NK-92 (cell line): ENCODE measurements around the gene SEPTIN3.

Experiments
- DNase-seq: peaks from one replicate; lab custom pipeline; 2025; ENCODE audit not compliant: unreplicated experiment; lab: John Stamatoyannopoulos, UW

Gene SEPTIN3

DNA sequence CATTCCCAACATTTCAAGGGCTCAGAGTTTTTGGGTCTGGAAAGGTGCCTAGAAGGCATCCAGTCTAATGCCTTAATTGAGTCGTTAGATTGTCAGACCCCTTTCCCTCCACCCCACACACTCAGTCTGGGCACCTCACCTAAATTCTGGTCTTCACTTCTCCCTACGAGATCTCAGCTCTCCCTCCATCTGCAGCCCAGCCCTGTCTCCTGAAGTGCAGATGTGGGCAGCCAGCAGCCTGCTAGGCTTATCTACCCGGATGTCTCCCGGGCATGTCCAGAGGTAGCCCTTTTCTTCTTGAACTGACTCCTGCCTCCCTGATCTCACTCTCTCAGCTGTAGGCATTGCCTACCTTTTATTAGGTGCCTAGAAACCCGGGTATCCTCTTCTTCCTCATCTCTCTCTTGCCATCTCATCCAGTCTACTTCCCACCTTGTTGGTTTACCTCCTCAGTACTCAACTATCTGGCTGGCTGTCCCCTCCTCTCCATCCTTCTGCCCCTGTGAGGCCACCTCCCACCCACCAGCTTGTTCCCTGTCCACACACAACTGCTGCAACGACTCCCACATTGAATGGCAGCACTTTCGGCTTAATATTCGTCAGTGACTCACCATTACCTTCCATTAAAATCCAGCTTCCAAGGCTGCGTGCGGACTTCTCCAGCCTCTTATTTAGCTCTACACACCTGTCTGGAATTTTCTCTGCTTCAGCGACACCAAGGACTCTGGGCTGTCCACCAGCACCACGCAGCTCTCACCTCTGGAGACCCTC lies 6.2 kb downstream of the SEPTIN3 start:
- no peak for DNase-seq

DNA sequence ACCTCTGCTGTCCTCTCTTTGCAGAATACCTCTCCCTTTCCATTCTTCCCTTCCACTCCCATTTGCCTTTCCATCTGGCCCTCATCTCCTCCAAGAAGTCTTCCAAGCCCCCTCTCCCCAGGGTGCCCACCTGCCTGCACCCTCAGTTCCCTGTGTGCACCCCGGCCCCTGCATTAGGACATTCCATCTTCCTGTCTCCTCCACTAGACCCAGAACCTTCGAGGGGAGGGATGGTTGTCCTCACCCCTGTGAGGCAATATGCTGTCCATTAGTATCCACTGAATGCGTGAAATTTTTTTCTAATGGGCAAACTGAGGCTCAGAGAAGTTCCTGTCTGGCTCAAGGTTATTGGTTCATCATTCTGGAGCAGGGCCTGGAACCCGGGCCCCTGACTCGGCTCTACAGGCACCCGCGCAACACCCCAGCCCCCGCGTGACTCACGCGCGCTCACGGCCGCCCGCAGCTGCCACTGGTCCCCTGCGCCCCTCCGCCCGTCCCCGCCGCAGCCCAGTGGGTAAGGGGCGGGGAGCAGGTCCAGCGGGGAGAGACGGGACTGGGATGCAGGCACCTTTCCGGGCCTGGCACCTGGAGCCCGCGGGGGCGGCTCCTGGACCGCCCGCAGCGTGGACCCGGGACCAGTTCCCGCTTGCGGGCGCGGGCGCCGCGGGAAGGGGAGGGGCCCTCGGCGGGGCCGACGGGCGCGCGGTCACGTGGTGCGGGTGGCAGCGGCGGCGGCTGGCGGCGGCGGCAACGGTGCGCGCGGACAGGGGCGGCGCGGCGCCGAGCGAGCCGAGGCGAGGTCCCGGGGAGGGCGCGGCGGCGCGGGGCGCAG lies 7.0 kb downstream of the SEPTIN3 start:
- DNase-seq, result no peak

DNA sequence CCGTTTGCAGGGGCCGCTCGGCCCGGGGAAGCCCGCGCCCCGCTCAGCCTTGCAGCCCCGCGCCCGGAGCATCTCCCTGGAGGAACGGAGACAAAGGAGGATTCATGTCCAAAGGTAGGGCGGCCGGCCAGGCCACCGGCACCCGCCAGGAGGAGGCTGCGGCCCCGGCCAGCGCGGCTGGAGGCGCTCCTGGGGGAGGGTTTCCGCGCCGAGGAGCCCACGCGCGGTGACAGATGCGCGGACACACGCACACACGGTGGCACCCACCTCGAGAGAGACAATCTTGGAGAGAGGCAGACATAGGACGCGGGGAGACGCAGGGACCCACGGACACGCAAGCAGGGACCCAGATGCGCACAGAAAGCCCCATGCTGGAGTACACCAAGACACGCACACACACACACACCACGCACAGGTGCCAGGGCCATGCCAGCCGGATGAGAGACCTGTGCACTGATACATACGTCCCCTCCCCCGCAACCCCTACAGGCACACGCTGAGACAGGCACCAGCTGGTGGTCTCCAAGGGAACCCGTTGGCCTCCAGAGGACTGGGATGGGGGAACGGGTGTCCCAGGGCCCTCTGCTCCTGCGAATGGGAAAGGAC lies 7.8 kb downstream of the SEPTIN3 start:
- no peak for DNase-seq

DNA sequence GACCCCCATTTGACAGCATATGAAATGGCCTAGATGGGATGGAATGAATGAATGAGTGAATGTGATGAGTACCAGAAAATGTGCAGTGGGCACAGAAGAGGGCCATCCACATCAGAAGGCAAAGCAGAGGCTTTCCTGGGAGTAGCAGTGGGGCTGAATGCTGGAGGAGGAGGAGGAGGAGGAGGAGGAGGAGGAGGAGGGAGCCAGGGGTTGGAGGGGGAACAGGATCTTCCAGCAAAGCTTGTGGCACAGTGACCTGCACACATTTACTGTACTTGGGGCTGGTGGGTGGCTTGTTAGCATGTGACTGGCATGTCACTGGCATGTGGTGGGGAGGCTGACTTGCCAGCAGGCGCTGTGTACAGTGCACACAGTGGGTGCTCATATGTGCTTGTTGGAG lies 9.5 kb downstream of the SEPTIN3 start:
- DNase-seq, result no peak

DNA sequence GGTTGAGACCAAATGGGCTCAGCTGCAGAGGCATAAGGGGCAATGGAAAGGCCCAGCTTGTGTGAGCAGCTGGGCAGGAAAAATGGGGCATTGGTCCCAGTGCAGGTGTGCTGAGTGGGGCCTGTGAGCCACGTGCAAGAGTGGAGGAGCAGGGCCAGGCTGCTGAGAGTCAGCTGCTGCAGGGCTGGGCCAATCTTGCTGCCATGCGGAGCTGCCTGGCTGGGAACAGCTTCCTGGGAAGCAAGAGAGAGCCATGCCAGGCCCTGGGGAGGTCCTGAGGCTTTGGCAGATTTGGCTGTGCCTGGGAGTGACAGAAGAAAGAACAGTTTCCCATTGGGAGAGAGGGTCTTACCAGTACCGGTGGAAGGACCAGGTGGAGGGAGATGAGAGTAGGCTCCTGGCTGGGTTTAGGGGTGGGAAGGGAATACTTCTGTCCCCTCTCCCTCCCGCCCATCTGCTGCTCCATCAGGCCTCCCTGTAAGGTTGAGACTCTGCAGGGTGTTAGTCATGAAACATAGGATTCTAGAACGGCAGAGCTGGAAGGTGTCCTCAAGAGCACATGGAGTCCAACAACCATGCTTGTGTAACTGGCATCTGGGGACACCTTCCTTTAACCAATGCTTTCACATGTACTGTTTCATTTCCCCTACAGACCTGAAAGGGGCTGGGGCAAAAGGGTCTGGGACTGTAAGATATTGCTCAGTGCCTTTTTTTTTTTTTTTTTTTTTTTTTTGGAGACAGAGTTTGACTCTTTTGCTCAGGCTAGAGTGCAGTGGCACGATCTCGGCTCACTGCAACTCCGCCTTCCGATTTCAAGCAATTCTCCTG lies 10.4 kb downstream of the SEPTIN3 start:
- no peak for DNase-seq

DNA sequence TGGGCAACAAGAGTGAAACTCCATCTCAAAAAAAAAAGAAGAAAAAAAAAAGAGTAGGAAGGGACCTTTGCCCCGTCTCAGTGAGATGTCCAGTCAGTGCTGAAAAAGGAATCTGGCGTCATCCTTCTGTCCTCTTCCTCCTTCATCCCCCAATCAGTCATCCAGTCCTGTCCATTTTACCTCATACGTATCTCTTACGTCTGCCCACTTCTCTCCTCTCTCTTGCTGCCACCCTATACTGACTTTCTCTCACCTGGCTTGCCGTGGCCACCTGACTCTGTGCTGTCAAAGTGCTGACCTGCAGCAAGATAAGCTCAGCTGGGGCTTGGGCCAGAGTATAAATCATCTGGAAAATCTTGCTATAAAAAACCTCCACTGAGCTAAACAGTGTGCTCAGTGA lies 13.6 kb downstream of the SEPTIN3 start:
- no peak for DNase-seq

DNA sequence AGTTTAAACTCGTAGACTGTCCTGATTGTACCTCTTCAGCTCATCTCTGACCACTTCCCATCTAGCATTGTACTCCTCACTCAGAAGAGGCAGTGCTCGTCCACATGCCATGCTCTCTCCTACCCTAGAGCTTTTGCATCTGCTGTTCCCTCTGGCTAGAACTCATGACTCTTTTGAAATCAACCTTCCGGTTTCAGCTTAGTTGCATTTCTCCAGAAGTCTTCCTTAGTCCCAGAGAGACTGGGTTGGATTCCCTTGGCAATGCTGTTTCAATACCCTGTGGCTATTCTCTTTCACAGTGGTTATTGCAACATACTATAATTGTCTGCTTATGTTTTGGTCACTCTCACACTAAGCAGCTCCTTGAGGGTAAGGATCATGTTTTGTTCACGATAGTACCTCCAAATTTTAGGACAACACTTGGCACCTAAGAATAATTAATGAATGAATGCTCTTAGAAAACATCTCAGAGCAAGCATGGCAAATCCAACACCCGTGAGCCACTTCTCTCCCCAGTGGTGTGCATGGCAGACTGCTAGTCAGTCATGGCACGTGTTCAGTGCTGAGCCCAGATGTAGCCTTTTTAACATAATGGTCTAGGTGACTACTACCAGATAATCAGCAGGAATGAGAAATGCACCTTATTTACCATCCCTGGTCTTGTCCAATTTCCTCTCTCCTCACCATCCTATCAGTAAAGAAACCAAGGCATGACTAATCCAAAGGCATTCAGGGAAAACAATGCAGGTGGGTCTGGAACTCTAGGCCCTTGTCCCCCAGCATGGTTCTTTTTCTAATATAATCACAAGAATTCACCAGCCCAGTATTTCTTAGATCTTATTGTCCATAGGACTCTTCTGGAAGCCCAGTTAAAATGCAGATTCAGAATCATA lies 14.5 kb downstream of the SEPTIN3 start:
- DNase-seq, result no peak

DNA sequence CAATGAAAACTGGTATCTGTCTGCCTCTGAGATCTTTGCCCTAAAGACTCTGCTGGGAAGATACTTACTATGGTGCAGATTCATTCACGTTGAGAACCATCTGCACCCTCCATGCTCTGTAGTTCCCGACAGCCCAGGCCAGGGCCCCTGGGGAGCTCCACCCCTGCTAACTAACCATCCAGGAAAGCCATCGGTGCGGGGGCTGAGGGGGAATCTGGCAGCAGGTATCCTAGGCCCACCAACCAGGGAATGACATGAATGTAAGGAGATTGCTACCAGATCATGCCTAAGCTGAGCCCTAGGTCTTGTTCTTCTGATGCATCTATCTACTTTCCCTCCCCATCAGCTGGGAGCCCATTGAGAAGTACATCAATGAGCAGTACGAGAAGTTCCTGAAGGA lies 18.0 kb downstream of the SEPTIN3 start:
- no peak for DNase-seq

DNA sequence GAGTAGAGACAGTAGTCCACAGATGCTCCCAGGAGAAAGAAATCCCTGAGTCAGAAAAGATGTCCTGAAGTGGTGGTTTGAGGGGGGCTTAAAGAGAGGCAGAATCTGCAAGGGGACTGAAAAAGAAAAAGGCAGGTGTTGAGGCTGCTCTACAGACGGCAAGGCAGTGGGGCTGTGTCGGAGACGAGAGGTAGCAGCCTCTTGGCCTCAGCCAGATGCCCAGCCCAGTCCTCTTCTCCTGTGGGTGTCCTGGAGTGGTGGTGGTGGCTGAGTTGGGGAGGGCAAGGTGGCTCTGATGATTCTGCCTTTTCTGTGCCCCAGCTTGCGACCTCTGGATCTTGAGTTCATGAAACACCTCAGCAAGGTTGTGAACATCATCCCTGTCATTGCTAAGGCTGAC lies 20.0 kb downstream of the SEPTIN3 start:
- DNase-seq, result no peak

DNA sequence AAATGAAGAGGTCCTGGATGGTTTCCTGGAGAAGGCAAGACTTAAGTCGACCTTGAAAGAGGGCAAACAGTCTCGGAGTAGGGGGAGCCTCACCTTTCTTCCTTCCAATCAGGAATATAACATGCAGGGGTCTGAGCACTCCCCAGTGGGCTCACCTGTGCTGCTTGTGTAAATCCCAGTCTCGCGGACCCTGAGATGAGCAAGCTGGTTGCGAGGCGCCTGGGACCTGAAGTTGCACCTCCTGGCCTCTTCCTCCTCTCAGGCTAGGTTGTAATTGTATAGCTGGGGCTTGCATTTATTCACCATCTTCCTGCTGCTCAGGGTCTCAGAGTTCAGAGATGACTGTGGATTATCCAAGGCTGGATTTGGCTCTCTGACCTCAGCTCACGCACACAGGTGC lies 21.9 kb downstream of the SEPTIN3 start:
- no peak for DNase-seq

DNA sequence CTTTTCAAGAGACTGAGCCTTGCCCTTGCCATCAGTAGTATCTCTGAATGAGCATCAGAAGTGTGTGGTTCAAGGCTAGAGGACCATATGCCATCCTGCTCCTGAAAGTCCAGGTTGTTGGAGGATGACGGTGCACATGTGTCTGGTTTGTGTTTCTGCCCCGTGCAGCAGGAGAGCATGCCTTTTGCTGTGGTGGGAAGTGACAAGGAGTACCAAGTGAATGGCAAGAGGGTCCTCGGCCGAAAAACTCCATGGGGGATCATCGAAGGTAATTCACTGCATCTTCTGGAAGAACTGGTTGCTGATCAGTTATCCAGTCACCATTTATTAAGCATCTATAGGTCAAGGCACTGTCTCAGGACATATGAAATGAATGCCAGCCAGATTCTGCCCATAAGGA lies 23.3 kb downstream of the SEPTIN3 start:
- no peak for DNase-seq

DNA sequence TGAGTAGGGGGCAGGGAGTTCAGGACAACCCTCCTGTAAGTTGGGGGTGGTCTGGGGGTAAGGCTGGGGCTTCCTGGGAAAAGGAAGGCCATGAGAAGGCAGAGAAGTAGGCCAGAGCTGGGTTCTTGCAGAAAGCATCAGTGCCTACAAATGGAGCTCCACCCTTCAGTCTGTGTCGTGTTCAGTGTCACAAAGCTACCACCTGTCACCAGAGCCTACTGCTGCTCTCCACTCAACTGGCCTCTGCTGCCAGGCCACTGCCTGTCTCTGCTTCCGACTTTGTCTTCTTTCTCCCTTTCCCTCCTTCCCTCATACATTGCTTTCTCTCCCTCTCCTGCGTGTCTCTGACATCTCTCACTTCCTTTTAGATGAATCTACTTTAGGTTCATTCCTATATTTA lies 26.0 kb downstream of the SEPTIN3 start:
- DNase-seq, result no peak

DNA sequence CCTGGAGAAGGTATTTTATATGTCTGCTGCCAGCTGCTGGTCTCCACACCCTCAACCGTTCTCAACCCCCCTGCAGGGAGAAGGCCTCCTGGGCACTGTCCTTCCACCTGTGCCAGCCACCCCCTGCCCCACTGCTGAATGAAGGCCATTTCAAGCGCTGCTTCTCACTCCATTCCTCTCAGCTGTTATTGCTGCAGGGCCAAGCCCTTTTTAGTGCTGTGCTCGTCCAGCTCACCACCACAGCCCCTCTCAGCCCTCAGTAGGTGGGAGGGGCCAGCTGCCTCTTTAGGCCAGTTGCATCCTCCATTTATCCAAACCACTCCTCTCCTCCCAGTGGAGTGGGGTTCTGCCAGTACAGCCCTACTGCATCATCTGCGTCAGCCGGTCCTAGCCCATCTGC lies 27.6 kb downstream of the SEPTIN3 start:
- no peak for DNase-seq

DNA sequence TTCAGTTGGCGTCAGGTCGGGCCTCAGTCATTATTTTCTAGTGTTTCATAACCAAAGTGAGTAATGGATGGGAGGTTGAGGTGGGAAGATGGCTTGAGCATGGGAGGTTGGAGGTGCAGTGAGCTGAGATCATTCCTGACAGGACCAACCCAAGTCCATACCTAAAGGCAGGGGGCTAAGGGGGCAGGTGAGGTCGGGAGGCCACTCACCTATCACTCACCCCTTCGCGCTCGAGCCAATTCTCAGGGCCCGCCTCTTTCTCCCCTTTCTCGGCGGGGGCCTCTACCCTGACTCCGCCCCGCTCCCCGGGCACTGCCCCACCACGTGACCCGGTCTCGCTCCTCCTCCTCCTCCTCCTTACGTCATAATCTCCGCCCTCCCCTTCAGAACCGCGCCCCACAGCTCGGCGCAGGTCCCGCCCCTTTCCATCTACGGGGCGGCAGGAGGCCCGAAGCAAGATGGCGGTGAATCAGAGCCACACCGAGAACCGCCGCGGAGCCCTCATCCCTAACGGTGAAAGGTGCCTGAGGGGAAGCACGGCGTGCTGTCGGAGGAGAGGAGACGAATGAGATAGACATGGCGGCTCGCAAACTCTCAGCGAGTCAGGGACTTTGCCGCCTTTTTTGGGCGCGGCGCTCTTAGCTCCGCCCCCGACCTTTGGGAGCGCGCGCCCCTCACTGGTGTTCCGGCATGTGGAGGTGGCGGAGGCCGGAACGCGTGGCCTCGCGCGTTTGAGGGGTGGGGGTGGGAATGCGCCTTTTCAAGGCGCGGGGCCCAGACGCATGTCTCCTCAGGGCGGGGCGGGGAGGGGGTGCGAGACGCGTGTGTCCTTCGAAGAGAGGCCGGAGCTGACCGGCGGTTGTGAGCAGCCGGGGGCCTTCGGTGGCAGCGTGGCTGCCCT lies 29.4 kb downstream of the SEPTIN3 start, which contains the start of gene WBP2NL:
Gene WBP2NL, plus strand, starts transcription at position 428 of the 901 bp plus-strand sequence. Its CDS starts 31 bp downstream, at position 459.
- peak; percentile 26 for DNase-seq

DNA sequence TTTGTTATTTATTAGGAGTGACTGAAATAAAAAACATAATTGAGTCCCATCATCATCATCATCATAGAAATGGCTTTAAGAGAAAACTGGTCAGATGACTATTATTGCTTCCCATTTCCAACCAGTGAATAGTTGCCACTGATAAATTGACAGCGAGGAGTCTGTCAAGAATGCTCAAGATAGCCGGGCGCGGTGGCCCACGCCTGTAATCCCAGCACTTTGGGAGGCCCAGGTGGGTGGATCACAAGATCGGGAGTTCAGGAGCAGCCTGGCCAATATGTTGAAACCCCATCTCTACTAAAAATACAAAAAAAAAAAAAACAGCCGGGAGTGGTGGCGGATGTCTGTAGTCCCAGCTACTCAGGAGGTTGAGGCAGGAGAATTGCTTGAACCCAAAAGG lies 31.2 kb downstream of the SEPTIN3 start:
- no peak for DNase-seq

DNA sequence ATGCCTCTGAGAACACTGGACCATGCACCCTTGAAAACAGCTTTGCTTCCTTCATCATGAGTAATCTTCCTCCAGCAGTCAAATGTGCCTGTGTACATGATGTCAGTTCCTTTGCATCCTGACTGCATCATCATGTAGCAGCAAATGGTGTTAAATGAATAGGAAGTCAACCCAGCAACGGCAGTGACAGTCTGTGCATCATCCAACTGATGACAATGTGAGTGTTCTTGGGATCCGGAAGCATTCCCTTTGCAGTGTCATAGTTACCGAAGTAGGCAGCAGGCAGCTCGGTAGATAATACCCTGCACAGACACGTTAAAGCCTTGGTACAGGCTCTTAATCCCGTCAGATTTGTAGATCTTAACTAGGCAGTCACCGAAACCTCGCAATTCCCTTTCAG lies 31.9 kb downstream of the SEPTIN3 start:
- DNase-seq, result no peak

DNA sequence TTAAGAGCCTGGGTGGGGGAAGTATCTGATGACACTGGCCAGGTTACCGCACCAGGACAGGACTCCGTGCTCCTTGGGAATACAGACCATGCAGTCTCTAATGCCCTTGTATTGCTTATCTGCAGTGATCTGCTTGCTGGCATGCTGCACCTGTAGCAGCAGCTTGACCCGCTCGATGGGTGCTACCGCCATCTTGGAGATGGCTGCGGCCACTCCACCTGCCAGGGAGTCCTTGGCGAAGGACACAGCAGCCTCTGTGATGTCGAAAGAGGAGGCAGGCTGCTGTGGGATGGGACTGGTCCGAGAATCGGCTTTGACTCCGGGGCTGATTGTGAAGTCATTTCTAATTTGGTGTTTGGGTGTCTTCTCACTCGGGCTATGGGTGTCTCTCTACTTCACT lies 32.5 kb downstream of the SEPTIN3 start:
- no peak for DNase-seq

DNA sequence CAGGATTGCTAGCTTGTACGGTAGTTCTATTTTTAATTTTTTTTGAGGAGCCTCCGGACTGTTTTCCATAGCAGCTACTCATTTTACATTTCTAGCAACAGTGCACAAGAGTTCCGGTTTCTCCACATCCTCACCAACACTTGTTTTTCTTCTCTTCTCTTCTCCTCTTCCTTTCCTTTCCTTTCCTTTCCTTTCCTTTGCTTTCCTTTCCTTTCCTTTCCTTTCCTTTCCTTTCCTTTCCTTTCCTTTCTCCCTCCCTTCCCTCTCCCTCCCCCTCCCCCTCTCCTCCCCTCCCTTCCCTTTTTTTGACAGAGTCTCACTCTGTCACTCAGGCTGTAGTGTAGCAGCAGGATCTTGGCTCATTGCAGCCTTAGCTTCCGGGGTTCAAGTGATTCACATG lies 38.7 kb downstream of the SEPTIN3 start:
- no peak for DNase-seq

DNA sequence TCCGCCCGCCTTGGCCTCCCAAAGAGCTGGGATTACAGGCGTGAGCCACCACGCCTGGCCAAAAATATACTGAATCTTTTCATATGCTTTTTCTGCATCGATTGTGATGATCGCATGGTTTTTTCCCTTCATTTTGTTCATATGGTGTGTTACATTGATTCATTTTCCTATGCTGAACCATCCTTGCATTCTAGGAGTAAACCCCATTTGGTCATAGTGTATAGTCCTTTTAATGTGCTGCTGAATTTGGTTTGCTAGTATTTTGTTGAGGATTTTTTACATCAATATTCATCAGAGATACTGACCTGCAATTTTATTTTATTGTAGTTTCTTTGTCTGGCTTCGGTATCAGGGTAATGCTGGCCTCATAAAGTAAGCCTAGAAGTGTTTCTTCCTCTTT lies 41.5 kb downstream of the SEPTIN3 start:
- DNase-seq, result no peak
